K562 (cell line): ENCODE measurements around the gene CPT1C. TPM values are rescaled to one million over a fixed set of nuclear protein-coding genes. Genes with fewer than 3 reads are reported as not detected.

Source experiments
- ATAC-seq: fragments of 200-7000 bp; cut with Tn5 transposase; 3 replicates; pipeline ENCODE4 v1.9.1; 2020; ENCODE audit warnings: moderate library complexity
- BruUV-seq: library from RNA; stranded (reverse); fragments of 400-500 nt; replicated peaks from 2 replicates; lab custom pipeline; 2021; lab: Mats Ljungman, UMichigan
- CTCF ChIA-PET: fragments of 300-600 bp; formaldehyde crosslinking; extraction: SDS; loops from one replicate; lab custom pipeline; 2021; ENCODE audit warnings: low intra/inter-chr PET ratio; lab: Yijun Ruan, JAX
- POLR2A ChIA-PET: fragments of 300-600, 350-650 bp; sonication (Branson Sonifier 250); formaldehyde crosslinking; extraction: SDS; loops from one replicate; lab custom pipeline; 2021; ENCODE audit warnings: antibody characterized with exemption, inconsistent platforms; lab: Yijun Ruan, JAX
- DNase-seq, 4 experiments: peaks; one replicate each; pipeline versions ENCODE4 v3.0.0 to v3.0.0-alpha.2; 2011 to 2018; ENCODE audit warnings: low spot score in 3 of 4, mixed read lengths in 3 of 4; ENCODE audit errors: extremely low read depth in 1 of 4
- FAIRE-seq: peaks from 2 replicates; lab custom pipeline; 2011; peaks lifted over from hg19 to GRCh38; lab: Jason Lieb, UNC
- H2AFZ ChIP-seq: 2 replicates; pipeline ENCODE4 v1.6.0; 2011; ENCODE audit warnings: low read depth, low read length, control low read depth, inconsistent platforms
- H3K27ac ChIP-seq: fragments of 200-600 bp; 3 replicates; pipeline ENCODE4 v1.8.0; 2011; ENCODE audit warnings: low read depth, mild to moderate bottlenecking, control low read depth, inconsistent platforms, low read length, moderate library complexity, mixed read lengths; ENCODE audit errors: extremely low read depth
- H3K27me3 ChIP-seq, 2 experiments: fragments of 300-600 bp in 1 of 2; 2 replicates in 1 of 2; 3 replicates in 1 of 2; pipeline versions ENCODE4 v1.6.0 to v1.8.0; 2011; ENCODE audit warnings: inconsistent platforms in 2 of 2, low read length in 2 of 2, mild to moderate bottlenecking in 1 of 2, mixed read lengths in 1 of 2, moderate library complexity in 1 of 2; ENCODE audit not compliant: control insufficient read depth in 2 of 2, insufficient read depth in 2 of 2
- H3K36me3 ChIP-seq: fragments of 300-600 bp; 3 replicates; pipeline ENCODE4 v1.8.0; 2011; ENCODE audit warnings: mild to moderate bottlenecking, low read length, inconsistent platforms; ENCODE audit not compliant: control insufficient read depth, insufficient read depth
- H3K4me1 ChIP-seq, 2 experiments: fragments of 200-600 bp in 1 of 2; replicated peaks in 1 of 2; 2 replicates in 1 of 2; 3 replicates in 1 of 2; pipeline versions ENCODE4 v1.5.1 to v1.8.0; 2011; ENCODE audit warnings: inconsistent platforms in 2 of 2, low read length in 2 of 2, mild to moderate bottlenecking in 1 of 2, mixed read lengths in 1 of 2, moderate library complexity in 1 of 2; ENCODE audit not compliant: control insufficient read depth in 2 of 2, insufficient read depth in 2 of 2
- H3K4me2 ChIP-seq: 2 replicates; pipeline ENCODE4 v1.6.1; 2011; ENCODE audit warnings: low read length, control low read depth, inconsistent platforms, mixed read lengths; ENCODE audit not compliant: insufficient read depth
- H3K4me3 ChIP-seq: fragments of 200-600 bp; sonication (generic), shearing (Covaris generic); 2 replicates; pipeline ENCODE4 v1.5.1; 2016; ENCODE audit warnings: control low read depth, inconsistent platforms
- H3K79me2 ChIP-seq: fragments of 200-600 bp; 3 replicates; pipeline ENCODE4 v1.8.0; 2011; ENCODE audit warnings: low read length, inconsistent platforms; ENCODE audit not compliant: control insufficient read depth, insufficient read depth
- H3K9ac ChIP-seq, 2 experiments: 2 replicates each; pipeline versions ENCODE4 v1.6.0 to v1.6.1; 2011; ENCODE audit warnings: low read depth in 2 of 2, low read length in 2 of 2, control low read depth in 1 of 2, inconsistent platforms in 1 of 2, mild to moderate bottlenecking in 1 of 2, mixed read lengths in 1 of 2; ENCODE audit not compliant: insufficient read depth in 1 of 2
- H3K9me1 ChIP-seq: one replicate; pipeline ENCODE4 v1.6.0; 2011; ENCODE audit warnings: inconsistent platforms, mild to moderate bottlenecking, low read length, moderate library complexity; ENCODE audit not compliant: control insufficient read depth, insufficient read depth
- H3K9me3 ChIP-seq: replicated peaks from 2 replicates; pipeline ENCODE4 v1.5.1; 2011; ENCODE audit warnings: low read depth, low read length, inconsistent platforms; ENCODE audit not compliant: control insufficient read depth, insufficient read depth
- H4K20me1 ChIP-seq: replicated peaks from 2 replicates; pipeline ENCODE4 v1.6.1; 2011; ENCODE audit warnings: low read length, inconsistent platforms, mixed read lengths; ENCODE audit not compliant: control insufficient read depth, insufficient read depth
- CBFB ChIP-seq: sonication (generic); formaldehyde crosslinking; IDR thresholded peaks from 2 replicates; pipeline ENCODE4 v1.4.0; 2020; ENCODE audit warnings: mild to moderate bottlenecking, missing genetic modification reagents
- POLR2A ChIP-seq: fragments of 450-650 bp; conservative IDR thresholded peaks from 2 replicates; pipeline ENCODE4 v1.6.1; 2016
- POLR2G ChIP-seq: fragments of 200-400 bp; formaldehyde crosslinking; IDR thresholded peaks from 2 replicates; pipeline ENCODE4 v1.6.1; 2017; ENCODE audit warnings: low read depth, mild to moderate bottlenecking, antibody characterized with exemption, low read length, moderate library complexity
- SPI1 ChIP-seq: IDR thresholded peaks from 2 replicates; pipeline ENCODE4 v1.6.1; 2011; ENCODE audit warnings: low read depth, low read length, control low read depth, borderline replicate concordance
- SUPT5H ChIP-seq: fragments of 450-650 bp; IDR thresholded peaks from 2 replicates; pipeline ENCODE4 v1.6.1; 2016
- ZNF197 ChIP-seq: fragments of 200-800 bp; sonication (Bioruptor generic); IDR thresholded peaks from 2 replicates; pipeline ENCODE4 v1.6.1; 2016; ENCODE audit warnings: low read depth, missing genetic modification characterization, missing compliant biosample characterization
- WGBS: fragments of 100-300 bp; shearing (Covaris generic); methylation state at CpG from one replicate; pipeline ENCODE4 v1.1.6; 2016; ENCODE audit warnings: low coverage, mixed read lengths; ENCODE audit not compliant: insufficient coverage; ENCODE audit errors: missing lambda C conversion rate; 5-methylcytosine and 5-hydroxymethylcytosine counted together
- in situ Hi-C: fragments of 300-500 bp; cut with MboI; formaldehyde crosslinking; loops from 4 replicates; pipeline ENCODE4 v1.15.0; 2018; ENCODE audit warnings: inconsistent platforms, mixed read lengths
- intact Hi-C: fragments of 100-400 bp; cut with micrococcal nuclease; formaldehyde crosslinking; loops from 2 replicates; pipeline ENCODE4 v1.14.2; 2022
- polyA plus RNA-seq, 8 experiments: library from polyadenylated mRNA; depleted of rRNA in 4 of 8; stranded (reverse) in 5 of 8; unstranded in 3 of 8; fragments of >200 nt; fragmentation: Nextera tagmentation in 2 of 8; fragmentation: Illumina TruSeq in 1 of 8; extraction: Ambion mirVana in 2 of 8; extraction: Trizol in 1 of 8; gene quantifications; 2 replicates each; pipeline versions ENCODE4 v1.2.1 to v1.2.3, GENCODE V29; 2011 to 2014; ENCODE audit warnings: inconsistent platforms in 1 of 8, missing spikeins in 1 of 8
- total RNA-seq, 7 experiments: library from RNA; depleted of rRNA in 6 of 7; stranded (reverse); fragments of >200 nt in 6 of 7; fragmentation: Illumina TruSeq in 2 of 7; extraction: Trizol in 2 of 7; gene quantifications; 2 replicates each; pipeline versions ENCODE4 v1.2.1 to v1.2.3, GENCODE V29; 2011 to 2021; ENCODE audit warnings: low replicate concordance in 1 of 7

CPT1C gene
- total and polyA plus RNA-seq, 9 of the 15 experiments (the other 6 are each of a cell fraction or from before 2014, with no cell fraction given), result 1.9 to 12.3 (median 3.0) TPM

DNA sequence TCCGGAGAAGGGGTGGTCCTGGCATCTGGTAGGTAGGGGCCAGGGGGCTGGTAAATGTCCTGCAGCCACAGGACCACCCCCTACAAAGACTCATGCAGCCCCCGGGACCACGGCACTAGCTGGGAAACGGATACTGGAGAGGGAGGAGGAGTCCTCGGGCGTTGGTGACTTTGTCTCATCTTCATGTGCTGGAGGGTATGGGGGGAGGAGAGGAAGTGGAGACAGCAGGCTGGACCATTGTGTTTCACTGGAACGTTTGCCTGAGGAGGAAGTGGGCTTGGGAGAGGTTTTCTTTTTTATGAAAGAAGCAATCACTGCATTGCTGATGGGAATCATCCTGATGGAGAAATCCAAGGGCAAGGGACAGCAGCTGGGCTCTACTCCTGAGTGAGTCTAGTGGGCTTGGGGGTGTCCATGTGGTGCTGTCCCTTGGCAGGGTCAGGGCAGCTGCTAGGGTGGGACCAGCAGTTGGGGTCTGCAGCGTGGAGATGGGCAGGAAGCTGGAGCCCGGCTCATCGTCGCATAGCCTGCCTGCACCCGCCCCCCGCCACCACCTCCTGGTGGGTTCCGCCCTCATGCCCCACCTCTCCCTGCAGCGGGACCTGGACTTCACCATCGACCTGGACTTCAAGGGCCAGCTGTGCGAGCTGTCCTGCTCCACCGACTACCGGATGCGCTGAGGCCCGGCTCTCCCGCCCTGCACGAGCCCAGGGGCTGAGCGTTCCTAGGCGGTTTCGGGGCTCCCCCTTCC, 3.2 kb upstream of the CPT1C start:
- H3K4me1 ChIP-seq, result peaks cover 0 to 71% of the 10 kb centered on the region in 2 experiments; a peak in 2 of 5 replicates
- H3K4me2 ChIP-seq, result no peak overlapping the region
- no peak overlapping the region for H3K9ac ChIP-seq
- CTCF ChIA-PET, result no interaction called here
- no peak for FAIRE-seq
- 82% methylated on average over 16 of the region's 26 CpGs for WGBS
- H4K20me1 ChIP-seq, result no peaks in the 10 kb centered on the region; the same call in 1 of the 2 replicates
- H3K9me1 ChIP-seq, result no peaks in the 10 kb centered on the region
- POLR2A ChIA-PET, result interaction anchor here (0.5 to 1.9 kb wide), 3 partner anchors 11 to 179 kb away, joined by 3 to 9 read pairs (median 3); partner anchors contain the start of gene PRMT1
- H3K36me3 ChIP-seq, result peaks cover 66% of the 10 kb centered on the region; the same call in 2 of the 3 replicates
- no peak overlapping the region for H3K4me3 ChIP-seq
- BruUV-seq, result no TSS peak
- no peak overlapping the region for H3K27ac ChIP-seq
- peaks cover 2% of the 10 kb centered on the region; the same call in 1 of the 3 replicates for H3K79me2 ChIP-seq
- H3K9me3 ChIP-seq, result no peaks in the 10 kb centered on the region
- in situ Hi-C loops, result no loop called here
- TF ChIP-seq POLR2A (0 out of 2 replicates have a peak, but pooled peaks have one; percentile 18), POLR2G (peak; percentile 49; the same call in 1 of the 2 replicates), ZNF197 (CRISPR knock-in tag) (no peak), SPI1 (peak; percentile 54; the same call in 1 of the 2 replicates), CBFB (CRISPR knock-in tag) (no peak), SUPT5H (0 out of 2 replicates have a peak, but pooled peaks have one; percentile 21)
- DNase-seq, result no peak
- H3K27me3 ChIP-seq, result no peaks in the 10 kb centered on the region
- ATAC-seq, result no peak
- intact Hi-C loops, result no loop called here
- H2AFZ ChIP-seq, result no peak overlapping the region
